Astrocyte (in vitro differentiated cells and primary cell): ENCODE results near the gene MIEF2.

Experiments used
- EZH2 ChIP-seq: IDR thresholded peaks from 2 replicates; pipeline ENCODE4 v1.6.1; 2012; ENCODE audit warnings: mild to moderate bottlenecking, low read length, inconsistent platforms; ENCODE audit not compliant: insufficient read depth
- TF ChIP-seq, protein P1 (sequence below): IDR thresholded peaks from 2 replicates; pipeline ENCODE4 v1.5.1; 2011; ENCODE audit warnings: low read depth, mild to moderate bottlenecking, inconsistent platforms, low read length, moderate library complexity; ENCODE audit not compliant: insufficient read depth

DNA sequence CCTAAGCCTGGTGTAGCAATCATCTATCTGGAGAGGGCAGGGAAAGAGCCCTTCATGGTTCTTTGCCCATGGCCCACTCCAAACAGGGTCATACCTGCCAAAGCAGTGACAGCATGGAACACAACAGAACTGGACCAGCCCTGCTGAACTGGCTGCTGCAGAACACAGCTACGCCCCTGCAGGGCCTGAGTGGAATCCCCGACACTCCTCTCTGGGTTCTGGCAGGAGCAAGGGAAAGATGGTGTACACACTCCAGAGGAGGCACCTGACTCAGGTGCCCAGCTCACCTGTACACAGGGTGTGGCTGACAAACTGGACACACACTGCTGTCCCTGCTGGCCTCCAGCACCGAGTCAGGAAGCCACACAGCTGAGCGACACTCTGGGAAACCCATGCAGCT, 19.8 kb downstream of the MIEF2 start:
- TF ChIP-seq, protein P1, sequence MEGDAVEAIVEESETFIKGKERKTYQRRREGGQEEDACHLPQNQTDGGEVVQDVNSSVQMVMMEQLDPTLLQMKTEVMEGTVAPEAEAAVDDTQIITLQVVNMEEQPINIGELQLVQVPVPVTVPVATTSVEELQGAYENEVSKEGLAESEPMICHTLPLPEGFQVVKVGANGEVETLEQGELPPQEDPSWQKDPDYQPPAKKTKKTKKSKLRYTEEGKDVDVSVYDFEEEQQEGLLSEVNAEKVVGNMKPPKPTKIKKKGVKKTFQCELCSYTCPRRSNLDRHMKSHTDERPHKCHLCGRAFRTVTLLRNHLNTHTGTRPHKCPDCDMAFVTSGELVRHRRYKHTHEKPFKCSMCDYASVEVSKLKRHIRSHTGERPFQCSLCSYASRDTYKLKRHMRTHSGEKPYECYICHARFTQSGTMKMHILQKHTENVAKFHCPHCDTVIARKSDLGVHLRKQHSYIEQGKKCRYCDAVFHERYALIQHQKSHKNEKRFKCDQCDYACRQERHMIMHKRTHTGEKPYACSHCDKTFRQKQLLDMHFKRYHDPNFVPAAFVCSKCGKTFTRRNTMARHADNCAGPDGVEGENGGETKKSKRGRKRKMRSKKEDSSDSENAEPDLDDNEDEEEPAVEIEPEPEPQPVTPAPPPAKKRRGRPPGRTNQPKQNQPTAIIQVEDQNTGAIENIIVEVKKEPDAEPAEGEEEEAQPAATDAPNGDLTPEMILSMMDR = no peak
- no peak for TF ChIP-seq EZH2
